Stimulated activated CD8-positive, alpha-beta memory T cell treated with anti-CD3 and anti-CD28 coated beads, Interleukin-7, amount 100 ng/mL, for 1 hour (primary cell): ENCODE measurements around the gene KDM7A.

Experiments
- DNase-seq, 2 donors: peaks; one replicate each; pipeline ENCODE4 v3.0.0-alpha.2; 2020; ENCODE audit warnings: low read depth in 2 of 2

Gene KDM7A, protein sequence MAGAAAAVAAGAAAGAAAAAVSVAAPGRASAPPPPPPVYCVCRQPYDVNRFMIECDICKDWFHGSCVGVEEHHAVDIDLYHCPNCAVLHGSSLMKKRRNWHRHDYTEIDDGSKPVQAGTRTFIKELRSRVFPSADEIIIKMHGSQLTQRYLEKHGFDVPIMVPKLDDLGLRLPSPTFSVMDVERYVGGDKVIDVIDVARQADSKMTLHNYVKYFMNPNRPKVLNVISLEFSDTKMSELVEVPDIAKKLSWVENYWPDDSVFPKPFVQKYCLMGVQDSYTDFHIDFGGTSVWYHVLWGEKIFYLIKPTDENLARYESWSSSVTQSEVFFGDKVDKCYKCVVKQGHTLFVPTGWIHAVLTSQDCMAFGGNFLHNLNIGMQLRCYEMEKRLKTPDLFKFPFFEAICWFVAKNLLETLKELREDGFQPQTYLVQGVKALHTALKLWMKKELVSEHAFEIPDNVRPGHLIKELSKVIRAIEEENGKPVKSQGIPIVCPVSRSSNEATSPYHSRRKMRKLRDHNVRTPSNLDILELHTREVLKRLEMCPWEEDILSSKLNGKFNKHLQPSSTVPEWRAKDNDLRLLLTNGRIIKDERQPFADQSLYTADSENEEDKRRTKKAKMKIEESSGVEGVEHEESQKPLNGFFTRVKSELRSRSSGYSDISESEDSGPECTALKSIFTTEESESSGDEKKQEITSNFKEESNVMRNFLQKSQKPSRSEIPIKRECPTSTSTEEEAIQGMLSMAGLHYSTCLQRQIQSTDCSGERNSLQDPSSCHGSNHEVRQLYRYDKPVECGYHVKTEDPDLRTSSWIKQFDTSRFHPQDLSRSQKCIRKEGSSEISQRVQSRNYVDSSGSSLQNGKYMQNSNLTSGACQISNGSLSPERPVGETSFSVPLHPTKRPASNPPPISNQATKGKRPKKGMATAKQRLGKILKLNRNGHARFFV

DNA sequence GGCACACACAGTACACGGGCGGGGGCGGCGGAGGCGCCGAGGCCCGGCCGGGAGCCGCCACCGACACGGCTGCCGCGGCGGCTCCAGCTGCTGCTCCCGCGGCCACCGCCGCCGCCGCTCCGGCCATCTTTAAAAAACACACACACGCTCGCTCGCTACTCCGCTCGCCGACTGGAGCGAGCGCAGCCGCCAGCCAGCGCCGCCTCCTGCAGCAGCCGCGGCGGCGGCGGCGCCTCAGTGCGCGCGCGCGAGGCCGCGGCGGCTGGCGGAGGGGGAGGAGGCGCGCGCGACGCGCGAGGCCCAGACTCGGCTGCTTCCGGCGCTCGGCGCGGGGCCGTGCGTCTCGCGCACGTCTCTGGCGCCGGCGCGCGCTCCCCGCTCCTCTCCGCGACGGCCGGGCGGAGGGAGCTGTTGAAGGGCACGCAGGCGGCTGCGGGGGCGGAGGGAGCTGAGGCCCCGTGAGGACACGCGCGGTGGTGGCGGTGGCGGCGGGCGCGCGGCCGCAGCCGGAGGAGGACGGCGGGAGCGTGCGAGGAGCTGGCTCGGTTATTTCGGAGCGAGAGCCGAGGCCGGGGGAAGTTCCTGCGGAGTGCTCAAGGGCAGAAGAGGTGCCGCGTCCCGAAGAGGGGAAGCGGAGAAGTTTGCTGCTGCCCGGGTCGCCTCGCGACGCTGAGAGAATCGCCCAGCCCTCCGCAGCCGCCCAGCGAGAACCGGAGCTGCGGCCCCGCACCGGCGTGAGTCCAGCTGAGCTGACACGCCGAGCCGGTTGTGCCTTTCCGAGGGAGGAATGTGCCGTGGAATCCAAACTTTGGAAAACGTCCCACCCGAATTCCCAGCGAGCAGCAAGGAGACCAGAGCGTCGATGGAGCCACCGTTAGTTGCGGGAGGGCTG lies at the start of gene KDM7A:
TSS of gene KDM7A (minus strand) at position 173 of the 892 bp plus-strand sequence. CDS start at position 127, 46 bp downstream.
- DNase-seq = peak; percentile 72 to 78

DNA sequence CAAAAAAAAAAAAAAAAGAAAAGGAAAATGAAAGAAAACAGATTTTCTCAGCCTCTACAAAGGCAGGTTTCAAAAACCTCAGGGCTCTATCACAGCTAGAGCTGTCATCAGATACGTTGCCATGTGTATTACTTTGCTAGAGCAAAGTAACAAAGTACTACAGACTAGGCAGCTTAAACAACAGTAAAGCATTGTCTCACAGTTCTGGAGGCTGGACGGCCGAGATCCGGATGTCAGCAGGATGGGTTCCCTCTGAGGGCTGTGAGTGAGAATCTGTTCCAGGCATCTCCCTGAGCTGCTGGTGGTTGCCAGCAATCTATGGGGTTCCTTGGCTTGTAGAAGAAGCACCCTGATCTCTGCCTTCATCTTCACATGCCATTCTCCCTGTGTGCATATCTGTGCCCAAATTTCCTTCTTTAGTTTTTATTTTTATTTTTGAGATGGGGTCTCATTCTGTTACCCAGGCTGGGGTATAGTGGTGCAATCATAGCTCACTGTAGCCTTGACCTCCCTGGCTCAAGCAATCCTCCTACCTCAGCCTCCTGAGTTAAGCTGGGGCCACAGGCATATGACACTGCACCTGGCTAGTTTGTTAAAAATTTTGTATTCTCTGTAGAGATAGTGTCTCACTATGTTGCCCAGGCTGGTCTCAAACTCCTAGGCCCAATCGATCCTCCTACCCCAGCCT lies 48.9 kb upstream of the KDM7A start:
- no peak for DNase-seq

DNA sequence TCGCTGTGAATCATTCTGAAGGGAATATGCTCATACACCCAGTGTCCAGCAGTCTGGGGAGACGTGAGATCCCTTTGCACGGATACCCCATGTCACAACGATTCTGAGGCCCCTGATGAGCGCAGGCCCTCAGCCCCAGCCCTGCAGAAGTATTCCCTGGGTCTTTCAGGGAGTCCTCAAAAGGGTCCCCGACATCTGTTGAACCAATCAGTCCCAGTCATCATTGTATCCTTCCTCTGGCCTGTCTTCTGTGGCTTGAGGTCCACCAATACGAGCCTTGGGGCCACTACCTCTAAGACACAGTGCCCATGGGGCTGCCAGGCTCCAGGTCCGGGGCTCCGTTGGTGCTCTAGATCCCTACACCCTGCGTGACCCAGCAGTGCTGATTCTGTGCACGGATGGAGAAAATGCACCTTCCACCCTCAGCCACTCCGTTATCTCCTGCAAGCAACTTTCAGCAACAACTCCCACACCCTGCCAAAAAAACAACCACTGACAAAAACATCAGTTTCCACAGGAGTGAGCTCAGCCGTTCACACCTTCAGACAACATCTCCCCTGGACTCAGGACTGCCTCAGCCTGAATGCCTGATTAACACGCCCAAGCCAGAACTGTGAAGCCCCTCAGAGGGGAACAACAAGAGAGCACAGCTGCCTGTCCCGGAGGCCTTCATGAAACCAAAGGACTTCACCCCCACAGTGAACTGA lies 46.9 kb upstream of the KDM7A start:
- DNase-seq = no peak

DNA sequence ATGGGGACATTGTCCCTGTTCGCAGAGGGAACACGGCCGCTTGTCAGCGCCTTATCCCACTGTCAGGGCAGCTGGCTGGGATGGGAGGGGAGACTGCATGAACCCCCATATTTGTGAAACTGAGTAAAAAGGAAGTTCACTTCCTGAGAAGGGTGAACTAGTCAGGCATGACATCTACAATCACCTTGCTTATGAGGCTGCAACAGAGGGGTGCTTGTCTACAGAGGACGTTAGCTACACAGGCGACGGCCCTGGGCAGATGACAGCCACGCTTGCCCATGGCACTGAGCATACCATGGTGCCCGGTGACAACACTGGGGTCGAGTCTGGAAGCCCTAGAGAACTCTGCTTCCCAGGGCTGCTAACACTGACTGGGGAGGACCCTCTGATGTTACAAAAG lies 46.0 kb upstream of the KDM7A start:
- no peak for DNase-seq

DNA sequence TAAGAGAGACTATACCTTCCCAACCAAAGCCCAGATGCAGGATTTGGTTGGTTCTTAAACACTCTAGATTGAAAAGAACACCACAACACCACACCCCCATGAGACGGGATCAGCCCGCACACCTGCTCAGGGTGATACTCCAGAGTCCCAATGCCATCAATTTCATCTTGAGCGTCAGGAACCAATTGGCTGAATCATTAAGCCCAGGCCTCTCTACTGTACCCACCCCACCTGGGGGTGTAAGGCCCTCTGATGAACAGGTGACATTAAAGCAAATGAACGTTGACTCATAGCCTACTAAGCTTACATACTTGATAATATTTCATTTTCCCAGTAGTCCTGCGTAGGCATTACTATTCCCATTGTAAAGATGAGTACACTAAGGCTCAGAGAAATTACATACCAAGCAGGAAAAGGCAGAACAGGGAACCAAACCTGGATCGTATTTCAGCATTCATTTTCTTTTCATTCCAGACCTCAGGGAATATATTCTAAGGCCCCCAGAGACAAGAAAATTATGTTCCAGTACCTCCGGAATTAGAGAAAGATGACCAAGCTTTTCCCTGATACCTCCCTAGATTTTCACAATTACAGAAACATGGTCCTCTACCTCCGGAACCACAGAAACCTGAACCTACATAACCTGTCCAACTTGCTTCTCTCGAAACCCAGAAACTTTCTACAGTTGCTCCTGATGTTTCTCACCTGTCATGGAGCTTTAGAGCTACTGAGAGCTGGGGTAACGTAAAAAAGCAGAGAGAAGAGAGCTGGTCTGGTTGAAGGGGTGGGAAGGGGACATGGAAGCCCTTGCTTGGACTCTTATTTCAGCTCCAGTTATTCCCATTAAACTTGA lies 43.1 kb upstream of the KDM7A start:
- DNase-seq = no peak

DNA sequence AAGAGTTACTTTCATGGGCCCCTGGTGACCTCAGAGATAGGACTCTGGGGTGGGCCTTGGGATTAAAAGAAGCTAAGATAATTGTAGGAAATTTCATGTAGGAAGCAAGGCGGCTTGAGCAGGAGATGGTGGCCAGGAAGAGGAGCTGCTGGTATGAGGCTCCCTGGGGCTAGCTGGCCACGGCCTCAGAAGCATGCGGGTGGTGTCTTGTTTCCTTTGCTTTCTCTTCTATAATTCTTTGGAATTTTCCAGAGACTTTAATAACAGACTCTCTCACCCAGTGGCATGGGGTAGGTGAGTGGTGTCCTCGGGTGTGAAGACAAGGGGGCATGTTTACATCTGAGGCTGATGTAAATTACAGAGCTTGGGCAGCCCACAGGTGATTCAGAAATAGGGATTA lies 41.9 kb upstream of the KDM7A start:
- DNase-seq = no peak

DNA sequence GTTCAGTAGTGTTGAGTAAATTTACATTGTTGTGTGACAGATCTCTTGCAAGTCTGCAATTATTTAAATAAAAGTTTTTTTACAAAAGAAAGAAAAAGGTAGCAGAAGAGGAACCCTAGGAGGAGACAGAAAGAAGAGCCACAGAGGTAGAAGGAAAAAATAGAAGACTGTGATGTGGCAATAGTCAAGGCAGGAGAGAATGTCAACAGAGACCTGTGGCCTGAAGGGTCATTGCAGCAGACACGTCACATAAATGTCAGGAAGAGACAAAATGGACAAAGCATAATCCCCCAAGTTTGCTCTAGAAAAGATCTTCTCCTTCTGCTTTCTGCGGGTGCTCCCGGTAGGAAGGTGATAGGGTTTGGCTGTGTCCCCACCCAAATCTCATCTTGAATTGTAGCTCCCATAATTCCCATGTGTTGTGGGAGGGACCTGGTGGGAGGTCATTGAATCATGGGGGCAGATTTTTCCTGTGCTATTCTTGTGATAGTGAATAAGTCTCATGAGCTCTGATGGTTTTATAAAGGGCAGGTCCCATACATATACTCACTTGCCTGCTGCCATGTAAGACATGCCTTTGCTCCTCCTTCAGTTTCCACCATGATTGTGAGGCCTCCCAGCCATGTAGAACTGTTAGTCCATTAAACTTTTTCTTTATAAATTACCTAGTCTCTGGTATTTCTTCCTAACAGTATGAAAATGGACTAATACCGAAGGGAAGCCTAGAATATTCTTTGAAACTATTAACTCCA lies 41.1 kb upstream of the KDM7A start:
- DNase-seq = no peak

DNA sequence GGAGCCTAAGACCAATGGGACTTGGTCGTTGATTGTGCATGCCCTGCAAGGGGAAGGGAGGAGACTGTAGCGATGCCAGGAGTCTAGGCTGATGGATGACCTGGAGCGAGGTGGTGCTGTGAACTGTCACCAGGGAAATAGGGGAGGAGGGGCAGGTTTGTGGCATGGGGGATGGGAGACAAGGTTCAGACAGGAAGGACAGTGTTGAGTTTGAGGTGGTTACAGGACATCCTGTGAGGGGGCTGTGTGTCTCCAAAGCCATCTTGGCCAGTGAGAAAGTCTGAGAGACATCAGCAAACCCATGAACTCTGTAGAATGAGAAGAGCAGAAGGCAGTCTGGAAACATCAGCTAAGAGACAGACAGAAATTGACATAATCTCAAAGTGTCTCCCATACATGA lies 38.5 kb upstream of the KDM7A start:
- DNase-seq = no peak

DNA sequence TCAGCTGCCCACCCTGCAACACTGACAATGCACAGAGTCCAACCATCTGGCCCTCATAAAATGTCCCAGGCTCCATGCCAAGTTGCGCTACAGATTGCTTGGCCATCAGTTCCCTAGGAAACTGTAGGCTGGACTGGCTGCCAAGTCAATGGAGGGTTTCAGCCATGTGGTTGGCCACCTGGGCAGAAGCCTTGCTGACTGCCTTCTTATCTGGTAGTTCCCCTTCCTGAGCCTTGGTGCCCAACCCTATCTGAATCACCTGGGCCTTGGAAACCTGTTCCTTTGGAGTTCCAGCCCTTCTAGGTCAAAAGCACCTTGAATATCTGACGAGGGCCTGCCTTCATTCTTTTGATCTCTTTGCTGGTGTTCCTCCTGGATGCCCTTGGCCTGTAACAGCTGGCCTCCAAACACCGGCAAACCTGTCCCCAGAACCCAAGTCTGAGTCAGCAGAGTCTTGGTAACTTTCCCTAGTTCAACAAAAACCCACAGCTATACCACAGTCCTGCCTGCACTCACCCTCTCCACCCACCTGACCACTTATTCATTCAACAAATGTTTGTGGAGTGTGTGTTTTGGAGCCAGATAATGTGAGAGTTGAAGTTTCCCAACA lies 37.4 kb upstream of the KDM7A start:
- DNase-seq = no peak

DNA sequence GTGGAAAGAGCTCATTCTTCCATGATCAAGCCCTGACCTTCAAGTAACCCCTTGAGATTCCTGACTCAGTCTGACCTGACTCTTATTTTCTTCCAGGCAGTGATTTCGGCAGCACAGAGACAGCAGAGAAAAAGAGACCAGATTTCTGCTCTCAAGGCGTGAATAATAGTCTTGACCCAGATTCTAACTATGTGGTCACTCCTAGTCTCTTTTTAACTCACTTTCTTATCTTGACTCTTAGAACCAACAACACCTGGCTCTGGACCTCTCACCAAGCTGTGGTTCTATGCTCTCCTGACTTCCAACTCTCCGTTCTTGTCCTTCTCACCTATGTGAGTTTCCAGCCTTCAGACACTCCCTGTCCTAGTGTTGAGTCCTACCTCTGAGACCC lies 36.9 kb upstream of the KDM7A start:
- no peak for DNase-seq

DNA sequence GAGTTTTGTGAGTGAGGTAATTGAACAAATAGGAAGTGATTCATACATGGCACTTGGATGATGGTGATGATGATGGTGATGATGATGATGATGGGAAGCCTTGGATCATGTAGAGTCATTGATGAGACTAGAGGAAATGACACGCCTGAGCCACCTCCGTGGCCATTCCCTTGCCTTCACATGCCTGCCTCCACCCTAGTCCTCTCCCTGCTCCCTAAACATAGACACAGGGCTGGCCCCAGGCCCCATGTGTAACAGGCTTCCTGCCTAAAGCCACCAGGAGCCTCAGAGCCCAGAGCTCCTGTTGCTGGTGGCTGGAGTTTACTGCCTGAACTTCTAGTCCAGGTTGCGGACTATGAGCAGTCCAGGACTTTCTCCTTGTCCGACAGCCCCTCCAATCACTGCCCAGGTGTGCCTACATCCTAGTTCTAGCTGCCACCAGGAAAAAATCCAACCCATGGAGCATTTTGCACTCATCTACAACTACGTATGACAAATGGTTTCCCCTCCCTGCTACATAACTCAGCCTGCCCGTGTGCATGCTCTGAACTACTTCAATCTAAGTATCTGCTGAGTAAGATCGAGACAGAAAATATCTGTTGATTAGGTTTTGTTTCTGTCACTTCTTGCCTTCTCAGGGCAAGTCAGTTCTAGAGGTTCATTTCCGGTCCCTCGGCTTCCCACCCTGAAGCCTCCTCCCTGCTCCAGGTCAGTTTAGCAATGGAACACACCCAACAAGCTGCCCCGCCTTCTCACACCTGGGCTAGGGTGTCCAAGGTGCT lies 35.5 kb upstream of the KDM7A start:
- no peak for DNase-seq

DNA sequence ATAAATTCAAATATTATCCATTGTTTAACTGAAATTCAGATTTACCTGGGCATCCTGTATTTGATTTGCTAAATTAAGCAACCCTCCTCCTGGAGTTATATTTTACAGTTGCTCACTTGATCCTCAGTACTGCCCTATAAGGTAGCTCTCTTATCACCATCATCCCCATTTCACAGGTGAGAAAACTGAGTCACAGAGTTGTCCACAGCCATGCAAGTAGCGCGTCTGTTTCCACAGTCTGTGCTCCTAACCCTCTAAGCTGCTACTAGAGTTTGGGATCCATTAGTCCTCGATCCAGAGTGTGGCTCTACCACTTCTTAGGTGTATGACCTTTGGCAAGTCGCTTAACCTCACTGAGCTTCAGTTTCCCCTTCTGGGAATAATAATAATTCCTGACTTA lies 34.9 kb upstream of the KDM7A start:
- no peak for DNase-seq

DNA sequence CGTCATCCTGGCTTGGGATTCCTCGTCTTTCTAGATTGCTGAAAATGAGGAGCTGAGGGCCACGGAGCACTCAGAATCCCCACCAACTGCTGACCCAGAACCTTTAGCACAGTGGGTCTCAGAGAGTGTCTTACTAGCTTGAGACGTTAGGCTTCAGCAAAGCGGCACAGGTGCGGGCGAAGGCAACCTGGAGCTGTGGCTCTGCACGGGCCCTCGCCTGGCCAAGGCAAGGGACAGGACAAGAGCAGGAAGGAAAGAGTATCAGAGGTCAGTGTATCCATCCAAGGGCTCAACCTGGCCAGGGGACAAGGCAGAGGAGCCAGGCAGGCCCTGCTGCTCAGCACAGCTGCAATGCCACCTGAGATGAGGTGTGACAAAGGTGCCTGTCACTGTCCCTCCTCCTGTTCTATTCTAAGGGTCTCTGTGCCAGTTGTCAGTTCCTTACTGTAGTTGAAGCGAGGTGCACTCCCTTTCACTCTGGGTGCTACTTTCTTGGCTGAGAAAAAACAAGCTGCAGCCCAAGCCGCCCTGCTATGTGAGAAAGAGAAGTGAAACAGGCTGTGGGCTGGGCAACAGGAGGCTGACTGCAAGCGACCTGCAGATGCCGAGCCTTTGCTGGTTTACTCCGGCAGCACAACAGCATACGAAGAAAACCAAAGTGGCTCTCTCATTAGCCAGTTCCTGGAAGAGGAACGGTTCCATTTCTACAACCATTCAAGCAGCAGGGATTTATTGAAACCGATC lies 33.3 kb upstream of the KDM7A start:
- no peak for DNase-seq

DNA sequence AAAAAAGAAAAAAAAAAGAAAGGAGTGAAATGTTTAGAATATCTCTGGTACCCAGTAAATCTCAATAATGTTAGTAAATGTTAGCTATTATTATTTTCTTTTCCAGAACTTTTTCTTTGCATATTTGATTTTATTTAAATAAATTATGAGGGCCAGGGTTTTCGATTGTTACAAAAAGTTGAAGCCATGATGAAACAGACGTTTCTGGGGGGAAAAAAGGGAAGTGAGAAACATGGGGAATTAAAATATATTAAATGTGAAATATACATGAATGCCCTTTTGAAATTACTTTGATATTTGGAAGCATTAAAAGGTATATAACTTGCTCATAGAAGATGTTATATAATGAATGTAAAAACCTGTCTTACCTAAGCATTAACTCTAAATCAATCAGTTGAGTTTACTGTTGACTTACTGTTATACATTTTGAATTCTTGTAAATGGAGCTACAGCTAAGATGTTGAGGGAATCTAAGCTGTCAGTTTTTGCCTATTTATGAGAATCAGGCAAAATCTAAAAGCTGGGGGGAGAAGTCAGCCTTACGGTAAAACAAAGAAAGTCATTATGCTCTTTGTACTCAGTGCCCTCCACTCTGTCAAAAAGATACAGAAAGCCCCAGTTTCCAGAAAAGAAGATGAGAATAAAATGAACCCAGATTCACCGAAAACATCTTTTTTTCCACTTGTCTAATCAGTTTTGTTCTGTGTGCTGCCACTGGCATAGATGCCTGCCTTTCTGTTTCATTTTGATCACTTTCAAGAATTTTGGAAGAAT lies 30.0 kb upstream of the KDM7A start:
- DNase-seq = no peak

DNA sequence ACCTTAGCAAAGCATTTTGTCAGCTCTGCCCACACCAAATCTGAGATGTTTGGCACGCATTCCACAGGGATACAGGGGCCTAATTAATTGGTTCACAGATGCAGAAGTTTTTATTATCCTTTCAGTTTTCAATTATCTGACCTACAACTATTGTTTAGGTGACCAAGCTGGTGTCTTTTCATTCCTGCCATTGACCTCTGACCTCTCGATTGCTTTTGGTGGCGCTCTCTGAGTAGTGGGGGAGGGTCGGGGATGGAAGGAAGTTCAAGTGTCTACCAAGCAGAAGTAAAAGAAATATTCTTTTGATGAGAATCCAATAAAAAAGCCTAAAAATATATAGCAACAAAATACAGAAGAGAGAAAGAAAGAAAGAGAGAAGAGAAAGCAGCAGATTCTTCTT lies 28.8 kb upstream of the KDM7A start:
- no peak for DNase-seq

DNA sequence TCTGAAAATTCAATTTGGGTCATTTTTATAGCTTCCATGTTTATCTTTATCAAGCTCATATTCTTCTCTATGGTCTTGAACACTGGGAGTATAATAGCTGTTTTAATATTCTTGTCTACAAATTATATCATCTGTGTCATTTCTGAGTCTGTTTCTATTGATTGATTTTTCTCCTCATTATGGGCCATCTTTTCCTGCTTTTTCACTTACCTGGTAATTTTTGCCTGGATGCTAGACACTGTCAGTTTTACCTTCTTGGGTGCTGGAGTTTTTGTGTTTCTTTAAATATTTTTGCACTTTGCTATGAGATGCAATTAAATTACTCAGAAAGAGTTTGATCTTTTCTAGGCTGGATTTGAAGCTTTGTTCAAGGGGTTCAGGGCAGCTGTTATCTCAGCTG lies 26.8 kb upstream of the KDM7A start:
- DNase-seq = no peak
